ENCODE data around the gene GFY. TPM values are rescaled to one million over a fixed set of nuclear protein-coding genes. Genes with fewer than 3 reads are reported as not detected.

GFY gene
- total and polyA plus RNA-seq, 2 experiments from 2014 or later = not detected

DNA sequence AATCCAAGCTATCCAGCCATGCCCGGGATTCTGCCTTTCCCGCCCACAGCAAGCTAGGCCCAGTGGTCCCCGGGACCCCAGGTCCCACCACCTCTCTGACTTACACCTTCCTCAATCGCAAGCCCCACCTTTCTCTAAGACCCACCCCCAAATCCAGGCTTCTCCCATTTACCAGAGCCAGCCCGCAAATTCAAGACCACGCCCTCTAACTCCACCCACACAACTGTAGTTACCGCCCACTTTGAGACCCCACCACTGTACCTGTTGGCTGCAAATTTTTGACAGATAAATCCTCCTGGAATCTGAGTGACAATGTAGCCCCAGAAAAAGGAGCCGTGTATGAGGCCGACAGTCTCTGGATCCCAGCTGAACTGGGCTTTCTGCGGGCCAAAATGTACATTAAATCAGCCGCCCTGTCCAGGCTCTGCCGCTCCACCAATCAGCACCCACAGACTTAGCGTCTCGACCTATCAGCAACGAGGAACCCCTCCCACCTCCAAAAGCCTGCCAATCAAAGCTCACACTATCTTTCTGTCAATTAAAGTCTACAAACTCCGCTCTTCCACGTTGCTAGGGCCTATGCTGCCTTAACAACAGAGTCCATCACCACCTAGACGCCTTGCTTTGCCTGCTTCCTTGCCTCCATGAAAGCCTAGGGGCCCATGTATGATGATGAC lies 9.9 kb downstream of the GFY start:
- H3K36me3 ChIP-seq (ENCODE audit: low read depth) = no peaks in the 10 kb centered on the region
- no peak for DNase-seq
- no peaks in the 10 kb centered on the region for H4K20me1 ChIP-seq (ENCODE audit: insufficient read depth)
- no peak overlapping the region for H3K4me2 ChIP-seq (ENCODE audit: unreplicated experiment)
- H3K79me2 ChIP-seq (ENCODE audit: insufficient read depth) = no peaks in the 10 kb centered on the region
- H3K27ac ChIP-seq = no peak overlapping the region
- no peak overlapping the region for H3K4me3 ChIP-seq
- H3K9ac ChIP-seq = no peak overlapping the region
- in situ Hi-C loops (cut with MboI) = no loop called here
- H3K27me3 ChIP-seq (replicated peaks; ENCODE audit: insufficient read depth) = peaks cover 83% of the 10 kb centered on the region
- no peaks in the 10 kb centered on the region for H3K9me3 ChIP-seq (ENCODE audit: low read depth)
- no peak for TF ChIP-seq EZH2phosphoT487 (IDR thresholded peaks at IDR 0.05; ENCODE audit: insufficient read depth, low read depth)
- H3K9me2 ChIP-seq (ENCODE audit: insufficient read depth) = no peaks in the 10 kb centered on the region
- WGBS, 2 experiments (ENCODE audit: low coverage in 1 of 2, low lambda C conversion rate in 2 of 2, missing lambda C conversion rate in 2 of 2) = 76 to 79% methylated on average over 18 of the region's 18 CpGs
- H2AFZ ChIP-seq = no peak overlapping the region
- H3F3A ChIP-seq (ENCODE audit: insufficient read depth) = no peaks in the 10 kb centered on the region
- no peaks in the 10 kb centered on the region for H3K4me1 ChIP-seq (ENCODE audit: insufficient read depth)

DNA sequence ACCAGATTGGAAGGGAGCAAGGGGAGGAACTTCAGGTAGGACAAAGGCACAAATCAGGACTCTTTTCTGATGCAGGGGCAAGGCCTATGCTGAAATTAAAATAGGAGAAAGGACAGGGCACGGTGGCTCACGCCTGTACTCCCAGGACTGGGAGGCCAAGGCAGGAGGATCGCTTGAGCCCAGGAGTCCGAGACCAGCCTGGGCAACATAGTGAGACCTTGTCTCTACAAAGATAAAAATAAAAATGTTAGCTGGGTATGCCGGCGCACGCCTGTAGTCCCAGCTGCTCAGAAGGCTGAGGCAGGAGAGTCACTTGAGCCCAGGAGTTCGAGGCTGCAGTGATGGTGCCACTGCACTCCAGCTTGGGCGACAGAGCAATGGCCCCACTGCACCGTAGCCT lies 10.5 kb downstream of the GFY start:
- no peaks in the 10 kb centered on the region for H3K9me2 ChIP-seq (ENCODE audit: insufficient read depth)
- H3K27me3 ChIP-seq (replicated peaks; ENCODE audit: insufficient read depth) = peaks cover 83% of the 10 kb centered on the region
- no peak overlapping the region for H3K27ac ChIP-seq
- H2AFZ ChIP-seq = no peak overlapping the region
- WGBS, 2 experiments (ENCODE audit: low coverage in 1 of 2, low lambda C conversion rate in 2 of 2, missing lambda C conversion rate in 2 of 2) = 85 to 86% methylated on average over 10 of the region's 10 CpGs
- H4K20me1 ChIP-seq (ENCODE audit: insufficient read depth) = no peaks in the 10 kb centered on the region
- H3K9ac ChIP-seq = no peak overlapping the region
- no peaks in the 10 kb centered on the region for H3K4me1 ChIP-seq (ENCODE audit: insufficient read depth)
- H3F3A ChIP-seq (ENCODE audit: insufficient read depth) = peaks cover 3% of the 10 kb centered on the region; the same call in 1 of the 2 replicates
- no peak overlapping the region for H3K4me3 ChIP-seq
- no peaks in the 10 kb centered on the region for H3K36me3 ChIP-seq (ENCODE audit: low read depth)
- no peak overlapping the region for H3K4me2 ChIP-seq (ENCODE audit: unreplicated experiment)
- H3K79me2 ChIP-seq (ENCODE audit: insufficient read depth) = no peaks in the 10 kb centered on the region
- no peaks in the 10 kb centered on the region for H3K9me3 ChIP-seq (ENCODE audit: low read depth)
- TF ChIP-seq EZH2 (IDR thresholded peaks at IDR 0.05; ENCODE audit: insufficient read depth, poor library complexity, severe bottlenecking) = no peak
- DNase-seq = no peak
- in situ Hi-C loops (cut with MboI) = no loop called here

DNA sequence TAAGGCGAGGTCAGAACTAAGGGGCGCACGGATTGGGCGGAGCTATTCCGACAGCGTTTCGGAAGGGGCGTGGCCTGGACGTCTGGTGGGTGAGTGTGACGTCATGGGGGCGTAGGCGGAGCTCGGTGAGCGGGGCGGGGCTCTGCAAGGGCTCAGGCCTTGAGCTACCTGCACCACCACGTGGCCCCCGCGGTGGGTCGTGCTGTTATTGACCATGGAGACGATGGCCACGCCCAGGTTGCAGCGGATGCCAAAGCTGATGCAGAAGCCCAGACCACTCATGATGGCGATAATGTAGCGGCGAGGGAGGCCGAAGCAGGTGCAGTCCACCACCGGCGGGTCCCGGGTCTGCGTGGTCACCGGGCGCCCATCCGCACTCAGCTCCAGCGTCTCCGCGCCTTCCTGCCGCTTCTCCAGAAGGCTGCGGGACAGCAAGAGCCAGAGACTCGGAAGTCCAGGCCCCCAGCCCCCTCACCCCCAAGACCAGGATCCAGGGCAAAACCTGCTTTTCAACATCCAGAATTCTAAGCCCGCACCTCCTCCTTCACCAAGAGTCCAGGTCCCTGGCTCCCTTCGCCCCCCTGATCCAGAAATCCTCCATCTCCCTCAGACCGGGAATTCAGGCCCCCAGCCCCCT lies 11.3 kb downstream of the GFY start:
- no peak overlapping the region for H3K4me3 ChIP-seq
- no peaks in the 10 kb centered on the region for H4K20me1 ChIP-seq (ENCODE audit: insufficient read depth)
- in situ Hi-C loops (cut with MboI) = no loop called here
- H3K4me1 ChIP-seq (ENCODE audit: insufficient read depth) = no peaks in the 10 kb centered on the region
- H3K79me2 ChIP-seq (ENCODE audit: insufficient read depth) = no peaks in the 10 kb centered on the region
- no peaks in the 10 kb centered on the region for H3K9me2 ChIP-seq (ENCODE audit: insufficient read depth)
- TF ChIP-seq EZH2phosphoT487 (IDR thresholded peaks at IDR 0.05; ENCODE audit: insufficient read depth, low read depth) (no peak), EZH2 (IDR thresholded peaks at IDR 0.05; ENCODE audit: insufficient read depth, poor library complexity, severe bottlenecking) (peak; percentile 25)
- H3K9ac ChIP-seq = no peak overlapping the region
- no peak overlapping the region for H3K27ac ChIP-seq
- no peaks in the 10 kb centered on the region for H3K36me3 ChIP-seq (ENCODE audit: low read depth)
- H2AFZ ChIP-seq = no peak overlapping the region
- DNase-seq = peak; percentile 54
- H3K9me3 ChIP-seq (ENCODE audit: low read depth) = no peaks in the 10 kb centered on the region
- H3F3A ChIP-seq (ENCODE audit: insufficient read depth) = peaks cover 5% of the 10 kb centered on the region; the same call in 1 of the 2 replicates
- peaks cover 82% of the 10 kb centered on the region for H3K27me3 ChIP-seq (replicated peaks; ENCODE audit: insufficient read depth)
- WGBS, 2 experiments (ENCODE audit: low coverage in 1 of 2, low lambda C conversion rate in 2 of 2, missing lambda C conversion rate in 2 of 2) = 15 to 19% methylated on average over 39 to 40 of the region's 42 CpGs
- H3K4me2 ChIP-seq (ENCODE audit: unreplicated experiment) = no peak overlapping the region

DNA sequence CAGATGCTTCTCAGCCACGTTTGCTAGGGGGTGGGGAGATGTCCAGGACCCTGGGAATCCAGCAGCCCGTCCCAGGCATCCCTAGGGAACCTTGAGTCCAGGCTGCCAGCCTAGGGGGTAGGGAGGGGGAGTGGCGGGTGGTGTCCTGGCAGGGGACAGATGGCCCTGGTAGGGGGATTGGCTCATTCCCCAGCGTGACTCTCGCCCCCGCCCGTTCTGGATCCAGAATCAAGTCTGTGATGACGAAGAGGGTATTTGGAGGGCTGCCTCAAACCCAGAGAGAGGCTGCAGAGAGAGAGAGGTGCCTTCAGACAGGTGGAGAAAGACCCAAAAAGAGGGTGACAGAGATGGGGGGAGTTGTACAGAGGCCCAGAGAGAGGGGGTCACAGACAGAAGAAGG lies 12.0 kb downstream of the GFY start:
- H3K9me3 ChIP-seq (ENCODE audit: low read depth) = no peaks in the 10 kb centered on the region
- no peak for TF ChIP-seq EZH2 (IDR thresholded peaks at IDR 0.05; ENCODE audit: insufficient read depth, poor library complexity, severe bottlenecking)
- TF ChIP-seq EZH2phosphoT487 (IDR thresholded peaks at IDR 0.05; ENCODE audit: insufficient read depth, low read depth) = no peak
- no peak overlapping the region for H3K27ac ChIP-seq
- no peak overlapping the region for H3K4me2 ChIP-seq (ENCODE audit: unreplicated experiment)
- H2AFZ ChIP-seq = no peak overlapping the region
- in situ Hi-C loops (cut with MboI) = no loop called here
- H3F3A ChIP-seq (ENCODE audit: insufficient read depth) = peaks cover 7% of the 10 kb centered on the region
- WGBS, 2 experiments (ENCODE audit: low coverage in 1 of 2, low lambda C conversion rate in 2 of 2, missing lambda C conversion rate in 2 of 2) = 0 to 11% methylated on average over 4 to 8 of the region's 8 CpGs
- no peaks in the 10 kb centered on the region for H3K79me2 ChIP-seq (ENCODE audit: insufficient read depth)
- H3K4me1 ChIP-seq (ENCODE audit: insufficient read depth) = no peaks in the 10 kb centered on the region
- DNase-seq = no peak
- no peaks in the 10 kb centered on the region for H3K36me3 ChIP-seq (ENCODE audit: low read depth)
- peaks cover 75% of the 10 kb centered on the region for H3K27me3 ChIP-seq (replicated peaks; ENCODE audit: insufficient read depth)
- H3K4me3 ChIP-seq = no peak overlapping the region
- H4K20me1 ChIP-seq (ENCODE audit: insufficient read depth) = no peaks in the 10 kb centered on the region
- H3K9me2 ChIP-seq (ENCODE audit: insufficient read depth) = no peaks in the 10 kb centered on the region
- H3K9ac ChIP-seq = no peak overlapping the region
